Suppressor macrophage (primary cell): Measurements from ENCODE around the gene RALGAPA2.
A peak's percentile ranks its signal among the peaks of the same experiment; 100 is the strongest.

Experiments
- DNase-seq, 4 experiments: peaks; one replicate each; pipeline ENCODE4 v3.0.0-alpha.2; 2020 to 2022
- total RNA-seq, 17 experiments: gene quantifications; one replicate each; lab custom pipeline; 2026; ENCODE audit warnings: mixed read lengths in 6 of 17, inconsistent platforms in 3 of 17; lab: John Stamatoyannopoulos, UW

RALGAPA2 gene
- 12.8 to 61.2 (median 39.6) reads per million in 17 experiments for total RNA-seq

DNA sequence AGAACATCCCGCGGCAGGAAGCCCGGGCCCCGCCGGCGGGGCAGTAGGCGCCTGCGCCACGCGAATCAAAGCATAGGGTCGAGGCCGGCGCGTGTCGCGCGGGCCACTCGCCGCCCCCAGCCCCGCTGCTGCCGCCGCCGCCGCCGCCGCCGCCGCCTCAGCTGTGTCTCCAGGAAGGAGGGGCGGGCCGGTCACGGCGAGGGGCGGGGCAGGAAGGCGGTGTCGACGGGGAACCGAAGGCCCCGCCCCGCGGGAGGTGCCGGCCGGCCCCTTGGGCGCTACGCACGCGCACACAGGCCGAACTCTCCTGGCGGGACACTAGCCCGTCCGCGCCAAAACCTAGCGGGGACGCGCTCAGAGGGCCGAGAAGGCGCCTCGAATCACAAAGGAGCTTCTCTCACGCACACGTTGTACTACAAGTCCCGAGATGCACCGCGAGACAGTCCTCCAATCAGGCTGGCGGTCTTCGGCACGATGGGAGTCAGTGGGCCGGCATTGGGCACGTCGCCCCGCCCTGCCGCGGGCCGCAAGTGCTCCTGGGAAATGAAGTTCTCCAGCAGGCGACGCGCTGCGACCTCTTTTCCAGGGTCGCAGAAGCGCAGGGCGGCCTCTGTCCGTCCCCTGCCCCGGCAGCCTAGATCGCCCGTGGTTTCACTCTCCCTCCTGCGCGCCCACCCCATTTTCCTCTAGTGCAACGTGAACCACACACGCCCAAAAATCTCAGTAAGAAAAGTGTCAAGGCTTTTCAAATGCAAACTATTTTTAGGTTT is at the start of gene RALGAPA2:
RALGAPA2 (minus strand) TSS at position 171 of the 770 bp plus-strand sequence; CDS start at position 7, 164 bp downstream.
- peak; percentile 95 to 98 (median 97) for DNase-seq

DNA sequence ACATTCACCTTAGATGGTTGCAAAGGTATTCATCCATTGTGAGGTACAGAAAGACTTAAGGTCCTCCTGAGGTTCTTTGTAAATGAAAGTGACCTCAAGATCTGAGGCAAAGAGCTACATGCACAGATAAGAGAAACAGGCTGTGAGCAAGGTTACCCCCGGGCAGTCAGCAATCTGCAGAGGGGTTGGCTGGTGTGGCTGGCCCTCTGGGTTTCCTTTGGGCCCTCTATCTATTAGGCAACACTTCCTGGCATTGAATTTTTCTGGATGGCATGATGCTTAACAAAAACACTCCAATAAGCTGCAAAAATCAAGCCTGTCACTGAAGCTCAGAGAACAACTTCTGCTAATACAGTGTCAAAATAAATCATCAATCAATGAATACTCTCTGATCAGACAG is 48.9 kb upstream of the RALGAPA2 start:
- no peak for DNase-seq

DNA sequence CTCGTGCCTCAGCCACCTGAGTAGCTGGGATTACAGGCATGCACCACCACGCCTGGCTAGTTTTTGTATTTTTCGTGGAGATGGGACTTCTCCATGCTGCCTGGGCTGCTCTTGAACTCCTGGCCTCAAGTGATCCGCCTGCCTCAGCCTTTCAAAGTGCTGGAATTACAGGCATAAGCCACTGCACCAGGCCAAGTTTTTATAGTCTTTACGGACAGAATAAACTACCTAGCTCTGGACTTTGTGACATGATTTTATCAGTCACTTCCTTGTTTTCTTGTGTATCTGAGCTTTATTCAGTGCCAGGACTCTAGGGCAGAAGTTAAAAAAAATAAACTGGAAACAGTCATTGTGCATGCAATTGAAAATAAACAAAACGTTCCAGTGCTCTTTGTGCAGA is 46.7 kb upstream of the RALGAPA2 start:
- DNase-seq = peak in 2 of 4 experiments; percentile 16 to 33

DNA sequence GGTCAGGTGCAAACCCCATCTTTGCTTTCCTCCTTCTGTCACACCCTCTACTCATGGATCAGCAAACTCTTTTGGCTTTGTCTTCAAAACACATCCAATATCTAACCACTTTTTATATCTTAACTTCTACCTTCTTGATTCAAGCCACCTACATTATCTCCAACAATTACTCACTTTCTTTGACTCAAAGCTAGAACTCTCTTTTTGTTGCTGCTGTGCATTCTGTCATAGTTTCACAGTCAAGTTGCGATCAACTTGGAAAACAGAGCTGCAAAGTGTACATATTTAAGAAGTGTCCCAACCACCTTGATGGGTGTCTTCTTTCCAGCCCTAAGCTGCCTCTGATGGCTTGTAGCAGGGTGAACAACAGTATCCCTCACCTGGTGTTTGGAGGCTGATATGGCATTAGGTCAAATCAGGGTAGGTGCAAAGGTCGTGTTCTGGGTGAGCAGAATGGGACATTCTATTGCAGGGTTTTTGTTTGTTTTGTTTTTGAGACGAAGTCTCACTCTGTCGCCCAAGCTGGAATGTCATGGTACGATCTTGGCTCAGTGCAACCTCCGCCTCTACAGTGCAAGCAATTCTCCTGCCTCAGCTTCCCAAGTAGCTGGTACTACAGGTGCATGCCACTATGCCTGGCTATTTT is 43.4 kb upstream of the RALGAPA2 start:
- DNase-seq = no peak

DNA sequence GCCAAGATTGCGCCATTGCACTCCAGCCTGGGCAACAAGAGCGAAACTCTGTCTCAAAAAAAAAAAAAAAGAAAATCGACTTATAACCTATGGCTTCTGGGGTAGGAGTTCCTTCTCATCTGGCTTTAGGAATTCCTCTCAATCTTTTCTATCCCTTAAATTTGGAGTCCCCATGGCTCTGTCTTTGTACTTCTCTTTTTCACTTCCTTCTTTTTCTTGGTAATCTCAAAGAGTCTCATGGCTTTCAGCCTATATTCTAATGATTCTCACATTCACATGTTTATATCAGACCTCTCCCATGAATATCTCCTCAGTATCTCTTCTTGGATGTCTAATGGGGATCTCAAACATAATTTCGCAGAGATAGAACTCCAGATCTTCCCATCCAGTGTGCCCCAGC is 42.8 kb upstream of the RALGAPA2 start:
- DNase-seq = peak; percentile 14 to 73 (median 46)

DNA sequence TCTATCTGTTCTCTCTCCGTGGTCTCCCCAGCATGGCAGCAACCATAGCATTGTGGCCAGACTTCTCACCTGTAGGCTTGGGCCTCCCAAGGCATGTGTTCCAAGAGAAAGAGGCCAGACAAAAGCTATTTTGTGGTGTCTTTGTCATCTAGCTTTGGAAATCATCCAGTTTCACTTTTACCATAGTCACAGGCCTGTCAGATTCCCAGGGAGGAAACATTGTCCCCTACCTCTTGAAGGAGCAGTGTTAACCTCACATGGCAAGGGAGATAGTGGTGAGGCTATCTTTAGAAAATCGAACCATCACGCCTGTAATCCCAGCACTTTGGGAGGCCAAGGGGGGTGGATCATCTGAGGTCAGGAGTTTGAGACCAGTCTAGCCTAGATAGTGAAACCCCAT is 42.3 kb upstream of the RALGAPA2 start:
- DNase-seq = no peak

DNA sequence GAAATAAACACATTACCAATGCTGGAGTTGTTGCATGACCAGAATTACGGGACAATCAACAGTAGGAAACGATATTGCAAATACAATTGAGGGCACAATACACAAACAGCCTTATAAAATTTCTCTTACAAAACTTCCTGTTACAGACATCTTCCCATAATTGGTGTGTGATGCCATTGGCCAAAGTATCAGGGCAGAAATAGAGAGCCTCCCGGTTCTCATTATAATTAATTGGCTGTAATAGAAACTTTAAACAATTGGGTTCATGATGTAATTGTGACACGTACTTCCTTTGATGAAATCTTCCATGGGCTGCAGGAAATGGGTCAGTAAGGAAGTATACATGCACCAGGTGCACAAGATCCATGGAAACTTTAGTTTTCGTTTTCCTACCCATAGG is 40.3 kb upstream of the RALGAPA2 start:
- DNase-seq = peak in 2 of 4 experiments; percentile 14 to 25

DNA sequence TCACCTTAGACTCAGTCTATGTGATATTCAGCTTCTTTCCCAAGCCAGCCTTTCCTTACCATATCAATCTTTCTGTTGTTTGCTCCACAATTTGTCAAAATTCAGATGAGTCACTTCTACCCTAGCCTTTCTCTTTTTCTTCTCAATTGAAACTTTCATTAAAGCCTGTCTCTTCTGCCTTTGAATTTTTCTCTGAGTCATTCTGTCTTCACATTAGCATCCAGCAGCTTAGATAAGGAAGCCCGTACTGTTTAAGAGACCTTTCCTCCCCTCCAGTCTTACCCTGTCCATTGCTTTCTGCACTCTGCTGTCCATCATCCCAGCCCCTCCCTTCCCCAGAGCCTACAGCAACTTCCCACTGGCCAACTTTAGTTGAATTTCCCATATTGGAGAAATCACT is 34.9 kb upstream of the RALGAPA2 start:
- no peak for DNase-seq

DNA sequence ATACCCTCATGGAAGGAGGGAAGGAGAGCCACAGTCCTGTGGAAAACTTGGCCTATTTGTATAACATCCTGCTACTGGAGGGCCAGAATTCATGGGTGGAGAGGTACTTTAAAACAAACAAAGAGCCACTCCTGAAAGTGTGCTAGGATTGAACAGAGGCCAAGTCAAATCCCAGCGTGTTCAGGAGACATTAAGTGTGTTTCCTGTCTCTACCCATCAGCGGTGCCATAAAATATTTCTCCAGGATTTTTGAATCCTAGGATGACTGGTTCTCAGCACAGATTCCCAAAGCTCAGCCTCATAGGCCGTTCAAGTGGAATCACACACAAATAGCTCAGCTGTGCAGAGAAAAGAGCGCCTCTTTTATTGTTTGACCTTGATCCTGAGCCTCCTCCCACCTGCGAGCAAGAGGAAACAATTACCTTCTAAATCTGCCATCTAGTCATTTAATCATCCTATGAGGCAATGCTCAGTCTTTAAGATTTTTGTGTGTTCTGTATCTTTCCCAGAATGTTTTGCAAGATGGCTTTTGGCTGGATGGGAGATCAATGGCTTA is 31.8 kb upstream of the RALGAPA2 start:
- no peak for DNase-seq

DNA sequence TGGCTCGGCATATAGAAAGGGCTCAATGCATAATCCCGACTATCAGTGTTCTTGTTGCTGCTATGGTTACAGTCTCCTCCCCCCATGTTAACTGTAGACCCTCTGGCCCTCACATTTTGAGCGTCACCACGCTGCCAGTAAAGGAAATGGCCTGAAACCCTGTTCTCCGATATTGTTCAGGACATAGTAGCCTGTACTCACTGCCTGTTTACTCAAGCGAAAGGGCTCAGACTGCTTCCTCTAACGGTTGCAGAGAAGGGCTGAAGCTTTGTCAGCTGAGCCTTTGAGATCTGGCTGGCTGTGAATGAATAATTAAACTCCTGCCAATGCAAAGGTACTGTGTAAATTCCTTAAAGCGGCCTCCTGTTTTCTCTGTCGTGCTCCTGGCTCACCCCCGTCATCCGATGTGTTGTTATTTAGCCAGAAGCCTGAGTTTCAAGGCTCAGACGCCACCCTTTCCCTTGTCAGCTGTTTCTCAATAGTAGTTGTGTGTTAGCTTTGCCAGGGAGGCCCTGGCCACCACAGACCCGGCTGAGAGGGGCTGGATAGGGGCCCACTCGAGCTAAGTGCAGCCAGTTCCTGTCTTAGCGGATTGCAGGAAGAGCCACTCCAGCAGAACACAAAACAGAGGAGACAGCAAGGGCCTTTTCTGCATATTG is 31.2 kb upstream of the RALGAPA2 start:
- DNase-seq = peak; percentile 61 to 74 (median 71)

DNA sequence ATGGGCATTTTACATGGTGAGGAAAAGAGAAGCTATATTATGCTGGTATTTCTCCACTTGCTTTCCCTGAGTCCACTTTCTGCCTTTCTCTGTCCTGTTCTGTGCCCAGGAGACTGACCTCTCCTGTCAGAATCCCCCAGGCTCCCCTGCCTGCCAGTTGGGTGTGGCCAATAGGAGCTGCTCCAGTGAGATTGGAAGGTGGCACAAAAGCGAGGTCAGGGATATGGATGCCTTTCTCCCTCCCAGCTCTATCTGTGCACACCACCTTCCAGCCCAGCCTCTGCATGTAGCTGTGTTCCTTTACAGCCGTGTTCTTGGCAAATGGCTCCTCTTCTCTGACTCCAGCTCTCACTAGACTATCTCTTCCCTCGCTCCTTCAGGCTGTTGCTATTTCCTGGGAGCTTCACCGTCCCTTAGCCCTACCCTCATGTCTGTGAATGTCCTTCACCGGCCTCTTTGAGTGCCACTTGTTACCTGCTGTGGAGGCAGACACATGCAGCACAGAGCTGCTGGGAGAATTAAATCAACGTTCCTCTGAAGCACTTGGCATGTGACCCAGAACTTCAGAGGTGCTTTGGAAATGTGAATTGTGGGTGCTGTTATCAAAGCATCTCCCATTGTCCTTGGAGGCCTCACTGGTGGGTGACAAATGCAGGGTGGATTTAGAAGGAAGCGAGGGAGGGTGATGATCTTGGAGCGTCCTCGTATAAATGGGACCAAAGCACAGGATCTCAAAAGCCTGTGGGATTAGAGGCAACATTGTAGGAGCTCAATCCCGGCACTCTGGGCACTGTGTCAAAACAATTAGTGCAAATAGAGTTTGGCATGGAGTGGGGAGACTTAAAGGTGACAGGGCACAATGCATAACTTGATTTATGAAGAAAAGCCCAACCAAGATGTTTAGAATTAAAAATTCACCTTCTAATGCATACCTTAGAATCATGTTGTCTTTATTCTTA is 28.9 kb upstream of the RALGAPA2 start:
- DNase-seq = no peak

DNA sequence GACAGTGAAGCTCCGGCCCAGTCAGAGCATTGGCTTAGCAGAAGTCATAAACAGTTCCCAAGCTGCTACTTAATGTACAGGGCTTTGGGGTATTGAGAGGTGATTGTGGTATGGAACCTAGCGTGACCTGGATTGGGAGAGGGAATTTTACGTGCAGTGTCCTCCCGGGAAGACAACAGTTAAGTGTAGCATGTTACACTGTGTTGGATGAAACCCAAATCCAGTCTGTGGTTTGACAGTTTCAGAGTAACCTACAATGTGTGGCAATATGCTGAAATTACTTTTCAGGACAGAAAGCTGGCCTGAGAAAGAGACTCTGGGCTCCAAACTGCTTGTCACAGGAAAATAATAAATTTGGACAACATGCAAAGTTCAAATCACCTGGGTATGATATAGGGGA is 28.1 kb upstream of the RALGAPA2 start:
- no peak for DNase-seq

DNA sequence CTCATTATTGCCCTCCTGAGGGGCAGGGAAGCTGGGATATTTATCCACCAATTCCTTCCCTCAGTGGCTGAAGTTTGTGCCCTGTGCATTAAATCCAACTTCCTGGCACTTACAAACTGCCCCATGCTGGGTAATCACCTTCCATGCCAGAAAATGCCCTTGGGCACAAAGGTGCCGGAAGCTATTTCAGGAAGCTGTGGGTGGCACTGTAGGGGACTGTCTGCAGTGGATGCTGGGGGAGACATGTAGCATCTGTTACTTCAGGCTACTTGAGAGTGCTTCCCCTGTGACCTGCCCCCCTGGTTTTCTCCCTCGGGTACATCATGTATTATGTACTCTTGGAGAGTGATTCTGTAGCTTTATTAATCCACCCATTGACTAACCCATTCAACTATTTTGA is 24.7 kb upstream of the RALGAPA2 start:
- DNase-seq = peak in 1 of 4 experiments; percentile 14

DNA sequence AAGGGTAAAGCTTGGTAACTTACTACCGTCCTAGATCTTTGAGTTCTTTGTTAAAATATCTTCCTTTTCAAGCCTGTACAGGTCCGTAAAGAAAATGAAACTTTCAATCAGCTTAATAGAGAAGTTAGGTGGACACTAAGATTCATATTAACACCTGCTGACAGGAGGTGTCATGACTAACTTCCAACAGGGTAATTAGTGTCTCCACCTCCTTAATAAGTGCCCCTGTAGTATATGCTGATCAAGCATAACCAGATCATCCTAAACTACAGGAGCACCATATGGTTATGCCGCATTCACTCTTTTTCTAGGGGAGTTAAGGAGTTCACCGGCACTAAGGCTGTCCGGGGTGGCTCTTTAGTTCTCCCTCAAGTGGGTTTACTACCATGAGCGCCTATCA is 23.9 kb upstream of the RALGAPA2 start:
- no peak for DNase-seq

DNA sequence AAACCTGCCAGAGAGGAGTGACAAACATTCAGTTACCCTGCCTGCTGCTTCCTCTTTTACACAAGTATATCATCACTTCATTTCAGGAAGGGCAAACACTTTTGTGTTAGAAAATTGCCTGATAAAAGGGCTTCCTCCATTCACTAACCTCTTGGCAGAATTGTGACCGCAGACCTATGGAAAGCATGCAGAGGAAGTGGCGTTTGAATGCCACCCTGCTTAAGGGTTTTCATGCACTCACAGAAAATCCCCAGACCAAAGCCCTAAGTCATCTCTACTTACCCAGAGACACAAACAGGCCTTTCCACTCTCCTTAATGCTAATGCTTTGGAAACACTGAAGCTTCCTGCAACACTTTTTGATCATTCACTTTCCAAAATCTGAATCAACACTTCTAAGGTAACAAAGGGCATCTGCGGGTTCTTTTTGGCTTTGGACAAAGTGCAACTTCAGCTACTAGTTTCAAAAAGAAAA is 22.1 kb upstream of the RALGAPA2 start:
- DNase-seq = peak; percentile 74 to 92 (median 82)

DNA sequence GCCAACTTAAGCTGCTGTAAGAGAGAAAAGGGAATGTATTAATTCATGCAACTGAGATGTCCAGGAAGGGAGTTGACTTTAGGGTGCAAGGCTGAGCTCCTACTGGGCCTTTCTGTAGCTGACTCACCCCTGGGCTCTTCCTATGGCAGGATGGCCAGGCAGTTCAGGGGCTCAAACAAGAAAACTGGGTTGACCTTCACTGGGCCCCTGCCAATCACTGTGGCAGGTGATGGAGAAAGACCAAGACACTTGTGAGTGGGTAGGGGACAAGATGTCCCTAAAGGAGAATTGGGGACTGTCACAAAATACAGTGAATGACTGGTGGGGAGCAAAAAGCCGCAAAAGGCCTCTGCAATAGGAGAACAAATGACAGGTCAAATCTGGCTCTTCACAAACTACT is 21.5 kb upstream of the RALGAPA2 start:
- no peak for DNase-seq

DNA sequence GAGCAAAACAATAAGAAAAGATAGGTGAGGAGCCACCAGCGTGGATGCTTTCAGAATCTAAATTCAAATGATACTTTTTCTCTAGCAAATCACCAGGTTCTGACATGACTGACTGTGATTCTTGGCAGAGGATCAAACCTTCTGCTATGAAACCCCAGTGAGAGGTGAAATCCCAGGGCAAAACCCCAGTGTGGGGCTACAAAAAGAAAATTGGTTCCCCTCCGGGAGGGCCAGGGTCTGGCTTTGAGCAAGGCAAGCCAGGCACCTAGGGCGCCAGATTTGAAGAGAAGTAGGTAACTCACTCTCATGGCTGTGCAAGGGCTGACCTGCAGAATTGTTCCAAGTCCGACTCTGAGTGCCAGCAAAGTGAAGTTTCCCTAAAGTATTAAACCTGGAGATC is 20.2 kb upstream of the RALGAPA2 start:
- DNase-seq = no peak

DNA sequence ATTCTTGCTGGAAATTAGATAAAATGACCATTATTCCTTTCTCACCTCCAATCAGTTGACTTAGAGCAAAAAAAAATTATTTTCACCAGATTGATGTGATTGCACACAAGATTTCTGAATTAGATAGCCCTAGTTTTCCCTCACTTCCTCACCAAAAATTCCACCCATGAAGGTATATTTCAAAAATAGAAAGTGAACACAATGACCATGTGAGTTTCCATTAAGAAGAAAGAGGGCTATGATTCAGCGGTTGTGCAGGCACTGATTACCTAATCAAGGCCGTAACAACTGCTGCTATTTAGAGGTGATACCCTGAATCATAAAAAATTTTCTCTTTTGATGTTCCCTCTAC is 19.5 kb upstream of the RALGAPA2 start:
- peak; percentile 37 to 84 (median 71) for DNase-seq

DNA sequence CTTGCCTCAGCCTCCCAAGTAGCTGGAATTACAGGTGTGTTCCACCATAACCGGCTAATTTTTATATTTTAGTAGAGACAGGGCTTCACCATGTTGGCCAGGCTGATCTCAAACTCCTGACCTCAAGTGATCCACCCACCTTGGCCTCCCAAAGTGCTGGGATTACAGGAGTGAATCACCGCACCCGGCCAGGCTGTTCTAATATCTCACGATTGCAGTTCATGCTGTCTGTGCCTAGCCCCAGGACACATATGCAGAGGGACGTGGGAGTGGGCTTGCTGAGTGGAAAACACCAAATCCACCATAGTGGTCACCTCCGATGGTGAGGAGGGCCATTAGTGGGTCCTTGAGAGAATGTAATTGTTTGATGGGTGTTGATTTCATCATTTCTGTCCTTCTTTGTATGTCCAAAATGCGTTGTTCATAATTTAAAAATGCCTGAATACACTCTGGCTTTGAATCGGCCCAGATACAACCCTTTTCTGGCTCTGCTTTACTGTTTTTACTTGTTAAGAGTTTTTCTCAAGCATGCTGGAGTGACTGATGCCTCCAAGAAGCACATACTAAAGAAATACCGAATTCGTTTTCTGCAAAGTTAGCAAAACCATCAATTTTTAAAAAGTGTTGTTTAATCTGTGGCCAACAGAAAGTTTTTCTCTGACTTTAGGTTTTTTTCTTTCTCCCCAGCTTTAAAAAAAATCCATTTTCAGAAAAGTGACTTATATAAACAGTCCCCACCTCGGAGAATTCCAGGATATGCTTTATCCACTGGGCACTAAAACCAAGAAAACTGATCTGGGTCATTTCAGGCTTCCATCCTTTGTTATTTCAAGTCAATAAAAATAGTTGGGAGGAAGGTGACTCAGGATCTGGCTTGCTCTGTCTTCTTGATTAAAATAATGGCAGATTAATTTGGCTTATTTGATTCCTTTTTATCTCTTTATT is 18.8 kb upstream of the RALGAPA2 start:
- no peak for DNase-seq

DNA sequence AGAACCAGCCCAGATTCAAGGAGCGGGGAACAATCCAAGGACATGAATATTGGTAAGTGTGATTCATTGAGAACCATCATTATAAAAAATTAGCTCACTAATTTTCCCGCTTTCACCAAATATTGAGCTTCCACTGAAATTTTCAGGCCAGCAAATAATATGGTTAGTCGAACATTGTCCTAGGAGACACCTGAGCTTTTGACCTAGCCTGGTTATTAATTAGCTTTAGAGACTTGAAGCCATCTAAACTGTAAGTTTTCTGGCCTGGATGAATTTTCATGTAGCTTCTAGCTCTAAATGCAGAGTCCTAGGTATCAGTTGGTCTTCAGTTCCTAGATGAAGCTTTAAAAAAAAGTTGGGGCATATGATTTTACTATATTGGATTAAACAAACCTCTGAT is 17.1 kb upstream of the RALGAPA2 start:
- no peak for DNase-seq

DNA sequence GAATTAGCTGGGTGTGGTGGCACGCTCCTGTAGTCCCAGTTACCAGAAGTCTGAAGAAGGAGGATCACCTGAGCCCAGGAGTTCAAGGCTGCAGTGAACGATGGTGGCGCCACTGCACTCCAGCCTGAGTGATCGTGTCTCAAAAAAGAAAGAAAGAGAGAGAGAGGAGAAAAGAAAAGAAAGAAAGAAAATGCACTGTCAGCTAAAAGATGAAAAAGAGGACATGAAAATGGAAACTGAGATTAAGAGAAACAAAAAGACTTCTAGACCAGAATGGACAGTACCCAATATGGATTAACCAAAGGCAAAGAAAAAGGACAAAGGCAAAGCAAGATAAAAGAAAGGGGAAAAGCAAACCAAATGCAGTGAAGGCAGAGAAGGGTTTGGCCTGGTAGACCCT is 9.0 kb upstream of the RALGAPA2 start:
- DNase-seq = no peak
